HUDEP-2 (cell line): ENCODE results near the gene BEND4.

Source experiments
- DNase-seq, 76 experiments: peaks; one replicate each; lab custom pipeline; 2025; ENCODE audit not compliant: unreplicated experiment in 76 of 76; lab: John Stamatoyannopoulos, UW

The BEND4 gene

DNA sequence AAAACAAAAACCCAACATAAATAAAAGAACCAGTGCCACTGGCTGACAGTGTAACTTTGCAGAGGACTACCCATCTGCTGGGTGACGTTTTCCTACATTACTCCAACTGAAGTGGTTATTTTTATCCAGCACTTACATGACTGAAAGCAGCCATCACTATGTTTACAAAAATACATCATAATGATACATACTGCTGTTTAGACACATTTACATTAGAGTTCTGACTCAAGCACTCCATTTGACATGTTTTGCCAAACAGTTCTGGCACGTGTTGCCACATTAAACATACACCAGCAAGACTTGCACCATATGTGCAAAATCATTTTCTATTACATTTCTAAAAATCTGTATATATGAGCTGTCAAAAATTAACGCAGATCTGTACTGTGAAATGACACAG, 39.6 kb downstream of the BEND4 start:
- no peak for DNase-seq

DNA sequence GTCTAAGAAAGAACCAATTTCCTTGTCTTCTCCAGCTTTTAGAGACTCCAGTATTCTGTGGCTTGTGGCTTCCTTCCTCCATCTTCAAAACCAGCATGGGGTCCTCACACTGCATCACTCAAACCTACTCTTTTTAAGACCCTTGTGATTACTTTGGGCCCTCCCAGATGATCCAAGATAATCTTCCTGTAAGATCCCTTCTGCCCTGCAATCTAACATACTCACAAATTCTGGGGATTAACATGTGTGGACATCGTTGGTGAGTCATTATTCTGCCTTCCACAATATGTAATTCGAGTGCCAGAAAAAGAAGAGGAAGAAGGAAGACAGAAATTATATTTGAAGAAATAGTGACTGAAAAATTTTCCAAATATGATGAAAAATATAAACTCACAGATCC, 47.9 kb downstream of the BEND4 start:
- DNase-seq: no peak

DNA sequence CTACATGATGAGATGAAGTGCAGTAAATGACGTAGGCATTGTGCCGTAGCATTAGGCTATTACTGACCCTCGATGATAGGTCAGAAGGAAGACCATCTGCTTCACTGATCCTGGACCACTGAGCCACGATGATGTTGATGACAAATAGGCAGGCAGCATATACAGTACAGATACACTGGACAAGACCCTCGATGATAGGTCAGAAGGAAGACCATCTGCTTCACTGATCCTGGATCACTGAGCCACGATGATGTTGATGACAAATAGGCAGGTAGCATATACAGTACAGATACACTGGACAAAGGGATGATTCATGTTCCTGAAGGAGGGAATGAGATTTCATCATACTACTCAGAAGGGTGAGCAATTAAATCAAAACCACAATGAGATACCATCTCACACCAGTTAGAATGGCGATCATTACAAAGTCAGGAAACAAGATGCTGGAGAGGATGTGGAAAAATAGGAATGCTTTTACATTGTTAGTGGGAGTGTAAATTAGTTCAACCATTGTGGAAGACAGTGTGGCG, 50.9 kb downstream of the BEND4 start:
- no peak for DNase-seq

DNA sequence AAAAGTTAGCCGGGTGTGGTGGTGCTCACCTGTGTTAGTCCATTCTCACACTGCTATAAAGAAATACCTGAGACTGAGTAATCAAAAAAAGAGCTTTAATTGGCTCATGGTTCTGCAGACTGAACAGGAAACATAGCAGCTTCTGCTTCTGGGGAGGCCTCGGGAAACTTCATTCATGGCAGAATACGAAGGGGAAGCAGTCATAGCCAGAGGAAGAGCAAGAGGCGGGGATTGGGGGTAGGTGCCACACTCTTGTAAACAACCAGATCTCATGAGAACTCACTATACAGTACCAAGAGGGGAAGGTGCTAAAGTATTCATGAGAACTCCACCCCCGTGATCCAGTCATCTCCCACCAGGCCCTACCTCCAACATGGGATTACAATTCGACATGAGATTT, 64.1 kb downstream of the BEND4 start:
- DNase-seq: no peak

DNA sequence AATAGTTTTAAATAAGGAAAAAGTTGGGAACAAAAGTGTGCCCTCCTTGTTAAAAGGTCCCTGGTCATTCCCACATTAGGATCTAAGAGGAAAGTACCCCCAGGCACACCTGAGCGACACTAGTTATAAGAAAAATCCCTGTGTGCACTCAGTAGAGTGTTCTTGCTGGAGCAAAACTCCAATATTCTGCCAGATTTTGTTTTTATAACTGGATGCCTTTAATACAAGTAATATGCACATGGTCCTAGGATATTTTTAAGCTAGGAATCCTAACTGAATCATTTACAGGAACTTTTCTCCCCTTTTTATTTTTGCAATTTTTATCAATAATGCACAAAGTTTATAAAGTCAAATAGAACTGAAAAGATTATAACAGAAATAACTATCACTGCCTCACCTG, 68.6 kb downstream of the BEND4 start:
- DNase-seq: no peak

DNA sequence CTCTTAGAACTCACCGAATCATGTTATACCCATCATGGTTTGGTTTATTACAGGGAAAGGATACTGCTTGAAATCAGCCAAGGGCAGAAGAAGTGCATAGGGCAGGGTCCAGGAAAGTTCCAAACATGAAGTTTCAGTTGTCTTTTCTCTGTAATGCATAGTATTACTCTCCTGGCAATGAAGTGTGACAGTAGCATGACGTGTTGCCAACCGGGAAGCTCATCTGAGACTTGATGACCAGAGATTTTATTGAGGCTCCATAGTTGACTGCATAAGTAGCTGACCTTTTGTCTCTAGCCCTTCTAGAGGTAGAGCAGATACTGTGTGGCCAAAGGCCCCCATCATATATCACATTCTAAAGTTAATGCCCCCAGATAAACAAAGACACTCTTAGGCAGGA, 72.1 kb downstream of the BEND4 start:
- DNase-seq: no peak

DNA sequence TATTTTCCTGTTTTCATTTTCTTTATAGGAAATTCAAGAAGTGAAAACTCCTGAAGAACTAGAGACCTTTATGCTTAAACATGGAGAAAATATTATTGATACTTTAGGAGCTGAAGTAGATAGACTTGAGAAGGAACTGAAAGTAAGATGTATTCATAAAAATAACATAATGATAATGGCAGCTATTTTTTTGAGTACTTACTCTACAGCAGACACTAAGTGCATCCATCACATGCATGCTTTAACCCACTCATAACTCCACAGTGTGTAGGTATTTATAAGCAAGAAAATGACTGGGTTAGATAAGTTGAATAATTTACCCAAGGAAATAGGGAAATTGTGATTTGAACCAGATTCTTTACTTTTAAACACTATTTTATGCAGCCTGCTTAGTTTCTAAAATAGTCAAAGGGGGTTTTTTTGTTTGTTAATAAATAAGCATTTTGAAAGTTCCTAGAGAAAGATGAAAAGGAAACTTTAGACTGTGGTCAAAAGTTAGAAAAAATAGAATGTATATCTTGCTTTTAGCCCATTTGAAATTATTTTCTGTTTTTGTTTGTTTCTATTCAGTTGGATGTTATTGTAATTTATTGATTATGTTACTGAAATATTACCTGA, 74.2 kb downstream of the BEND4 start:
- DNase-seq: no peak

DNA sequence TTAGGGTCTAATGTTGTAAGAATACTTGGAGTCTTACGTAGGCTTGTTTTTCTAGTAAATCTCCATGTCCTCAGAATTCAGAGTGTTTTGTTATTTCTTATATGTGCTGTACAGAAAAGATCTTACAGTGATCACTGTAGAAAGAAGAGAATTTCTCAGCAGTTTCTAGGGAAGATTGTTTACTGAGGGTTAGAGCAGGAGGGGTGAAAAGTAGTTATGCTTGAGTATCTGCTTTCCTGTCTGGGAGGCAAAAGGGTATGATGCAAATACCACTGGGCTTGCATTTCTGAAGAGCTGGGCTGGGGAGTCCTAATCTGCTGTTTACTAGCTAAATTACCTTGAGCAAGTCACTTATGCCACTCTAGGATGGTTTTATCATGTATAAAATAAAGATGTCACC, 78.2 kb downstream of the BEND4 start:
- DNase-seq: no peak

DNA sequence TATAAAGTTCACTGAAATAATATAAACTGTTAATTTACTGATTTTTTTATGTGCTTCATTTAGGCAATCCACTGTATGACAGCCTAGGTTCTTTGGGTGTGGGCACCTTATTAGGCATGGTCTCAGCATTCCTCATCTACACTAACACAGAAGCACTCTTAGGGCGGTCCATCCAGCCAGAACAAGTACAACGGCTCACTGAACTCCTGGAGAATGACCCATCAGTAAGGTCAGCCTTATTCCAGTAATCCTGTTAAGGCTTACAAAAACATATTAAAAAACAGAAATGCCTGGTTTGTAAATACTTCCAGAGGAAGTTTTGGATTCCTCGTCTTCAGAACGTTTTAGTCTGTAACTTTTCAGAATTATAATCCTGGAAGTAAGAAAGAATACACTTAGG, 82.0 kb downstream of the BEND4 start:
- no peak for DNase-seq

- DNase-seq: no peak
Measured at GRCh38 chr4:42067264-42067663, 85.2 kb downstream of the BEND4 start.

- no peak for DNase-seq
Measured at GRCh38 chr4:42066402-42066801, 86.1 kb downstream of the BEND4 start.
